Renal pelvis (tissue), 4 donors: ENCODE measurements around the gene SUFU. TPM values are rescaled to one million over a fixed set of nuclear protein-coding genes. Genes with fewer than 3 reads are reported as not detected.

ENCODE experiments used
- DNase-seq: peaks from one replicate; pipeline ENCODE4 v3.0.0-alpha.2; 2013
- polyA plus RNA-seq, 3 donors: library from polyadenylated mRNA; unstranded; fragments of 120-200 nt; gene quantifications; one replicate each; pipeline ENCODE4 v1.2.1, GENCODE V29; 2013; ENCODE audit not compliant: insufficient read length in 3 of 3

The SUFU gene
- polyA plus RNA-seq, 3 donors: 30.9 to 33.1 (median 31.2) TPM

DNA sequence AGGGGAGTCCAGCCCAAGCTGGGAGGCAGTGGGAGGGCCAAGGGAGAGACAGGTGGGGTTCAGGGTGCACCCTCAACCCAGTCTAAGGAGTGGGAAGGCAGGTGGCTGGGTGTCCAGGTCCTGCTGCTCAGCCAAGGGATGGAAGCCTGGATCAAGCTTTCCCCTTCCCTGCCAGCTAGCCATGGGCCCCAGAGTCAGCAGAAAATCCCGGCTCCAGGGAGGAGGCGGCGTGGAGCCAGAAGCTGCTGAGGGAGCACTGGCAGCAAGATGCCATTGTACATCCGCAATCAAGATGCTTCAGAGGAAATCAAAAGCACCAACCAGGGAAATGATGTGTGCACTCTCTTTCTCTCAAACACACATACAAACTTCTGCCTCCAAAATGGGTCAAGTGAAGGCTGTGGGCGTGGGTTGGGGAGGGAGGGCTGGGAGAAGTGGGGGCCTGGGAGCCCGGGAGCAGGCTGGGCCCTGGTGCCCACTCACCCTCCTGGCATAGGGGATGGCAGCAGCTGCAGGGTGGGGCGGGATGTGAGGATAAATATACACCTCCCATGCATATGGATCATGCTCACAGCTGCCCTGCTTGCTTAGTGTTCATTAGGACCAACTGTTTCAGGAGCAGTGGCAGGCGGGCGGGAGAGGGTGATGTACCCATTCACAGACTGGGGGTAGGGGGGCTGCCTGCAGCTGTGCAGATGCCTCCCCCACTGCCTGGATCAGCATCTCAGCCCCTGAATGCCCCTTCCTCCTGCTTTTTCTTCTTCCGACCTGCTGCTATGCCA, 164.7 kb downstream of the SUFU start:
- no peak for DNase-seq

DNA sequence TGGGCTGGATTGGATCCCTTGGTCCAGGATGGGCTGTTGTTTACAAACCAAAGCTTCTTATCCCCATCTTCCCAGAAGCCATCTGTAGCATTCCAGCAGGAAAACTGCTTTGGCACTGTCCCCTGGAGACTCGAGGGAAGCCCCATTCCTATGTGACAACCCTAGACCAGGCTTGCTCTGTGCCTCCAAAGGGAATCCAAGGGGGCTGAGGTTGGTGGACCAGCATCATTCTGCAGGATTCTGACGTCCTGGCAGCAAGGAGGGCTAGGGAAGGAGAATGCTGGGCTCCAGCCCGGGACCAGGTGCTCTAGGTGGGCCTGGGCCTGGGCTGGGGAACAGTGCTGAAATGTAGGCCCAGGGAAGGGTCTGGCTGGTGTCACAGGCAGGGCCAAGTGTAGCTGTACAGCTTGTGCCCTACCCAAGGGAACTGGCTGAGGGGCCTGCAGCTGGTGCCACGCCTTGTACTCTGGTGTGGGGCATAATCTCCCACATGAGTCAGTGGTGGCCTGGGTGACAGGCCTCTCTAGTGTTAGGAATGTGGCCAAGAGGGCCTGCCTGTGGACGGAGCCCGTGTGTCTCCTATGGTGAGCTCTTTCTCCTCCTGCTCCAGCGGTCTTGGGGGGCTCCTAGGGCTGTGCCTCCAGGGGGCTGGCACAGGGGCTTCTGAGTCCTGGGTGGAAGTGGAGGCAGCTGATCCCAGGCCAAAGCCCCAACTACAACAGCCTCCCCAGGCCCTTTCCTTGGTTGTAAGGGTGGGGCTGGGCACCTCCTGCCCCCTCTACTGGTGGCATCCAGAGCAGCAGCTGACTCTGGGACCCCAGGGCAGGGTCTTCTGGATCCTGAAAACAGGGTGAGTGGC, 165.7 kb downstream of the SUFU start:
- DNase-seq: no peak

DNA sequence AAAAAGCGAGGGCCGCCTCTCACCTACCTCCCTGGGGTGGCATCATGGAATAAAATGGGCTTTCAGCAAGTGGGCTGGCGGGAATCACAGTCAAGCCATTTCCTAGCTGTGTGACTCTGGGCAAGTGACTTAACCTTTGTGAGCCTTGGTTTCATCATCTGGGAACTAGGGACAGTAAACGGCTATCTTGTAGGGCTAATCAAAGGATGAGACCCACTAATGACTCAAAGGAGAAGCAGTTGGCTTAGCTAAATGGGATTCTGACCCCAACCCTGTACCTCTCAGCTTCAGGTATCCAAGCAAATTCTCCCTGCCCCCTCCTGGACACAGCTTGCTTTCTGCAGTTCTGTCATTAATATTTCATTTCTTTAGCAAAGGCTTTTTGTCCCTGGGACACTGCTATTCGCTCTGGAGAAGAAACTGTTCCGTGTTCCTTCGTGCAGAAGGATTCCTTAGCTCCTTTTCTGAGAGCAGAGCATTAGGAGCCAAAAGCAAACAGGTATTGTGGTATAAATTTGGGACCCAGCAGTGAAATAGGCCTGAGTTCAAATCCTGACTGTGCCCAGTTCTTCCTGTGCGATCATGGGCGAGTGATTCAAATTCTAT, 166.4 kb downstream of the SUFU start:
- DNase-seq: no peak

DNA sequence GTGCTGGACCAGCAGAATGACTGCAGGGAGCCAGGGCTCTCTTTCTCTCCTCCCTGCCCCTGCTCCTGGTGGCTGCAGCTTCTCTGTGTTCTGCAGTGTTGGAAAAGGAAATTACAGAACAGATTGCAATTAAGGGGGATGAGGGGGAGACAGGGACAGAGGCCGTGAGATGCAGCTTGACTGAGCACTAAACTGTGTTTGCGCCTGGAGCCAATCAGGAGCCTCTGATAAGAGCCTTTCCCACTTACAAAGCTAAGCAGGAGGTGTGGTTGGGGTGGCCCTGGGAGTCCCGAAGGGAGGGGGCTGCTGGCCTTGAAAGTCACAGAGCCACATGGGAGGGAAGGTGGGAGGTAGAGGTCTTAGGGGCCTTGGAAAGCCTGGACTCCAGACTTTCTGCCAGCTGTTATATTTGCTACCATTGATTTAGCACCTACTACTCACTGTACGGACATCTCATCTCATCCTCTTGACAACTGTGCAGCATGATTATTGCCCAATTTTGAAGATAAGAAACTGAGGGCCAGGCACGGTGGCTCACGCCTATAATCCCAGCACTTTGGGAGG, 167.2 kb downstream of the SUFU start:
- DNase-seq: no peak

DNA sequence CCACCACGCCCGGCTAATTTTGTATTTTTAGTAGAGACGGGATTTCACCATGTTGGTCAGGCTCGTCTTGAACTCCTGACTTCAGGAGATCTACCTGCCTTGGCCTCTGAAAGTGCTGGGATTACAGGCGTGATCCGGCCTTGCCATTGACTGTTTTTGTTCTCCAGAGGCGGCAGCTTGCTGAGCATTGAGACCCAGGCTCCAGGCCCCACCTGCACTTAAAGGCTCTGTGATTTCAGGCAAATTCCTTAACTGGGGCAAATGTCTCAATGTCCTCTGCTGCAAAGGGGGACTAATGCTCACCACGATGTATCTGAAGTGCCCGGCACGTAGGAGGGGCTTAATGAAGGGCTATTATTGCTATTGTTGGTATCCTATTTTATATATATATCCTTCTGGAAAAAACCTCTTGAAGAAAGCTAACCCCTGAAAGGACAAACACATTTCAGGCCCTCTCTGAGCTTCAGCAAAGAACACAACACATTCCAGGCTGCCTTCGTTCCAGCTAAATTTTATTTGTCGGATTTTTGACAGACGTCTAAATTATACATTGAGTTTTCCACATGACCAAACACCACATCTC, 169.6 kb downstream of the SUFU start:
- DNase-seq: no peak

DNA sequence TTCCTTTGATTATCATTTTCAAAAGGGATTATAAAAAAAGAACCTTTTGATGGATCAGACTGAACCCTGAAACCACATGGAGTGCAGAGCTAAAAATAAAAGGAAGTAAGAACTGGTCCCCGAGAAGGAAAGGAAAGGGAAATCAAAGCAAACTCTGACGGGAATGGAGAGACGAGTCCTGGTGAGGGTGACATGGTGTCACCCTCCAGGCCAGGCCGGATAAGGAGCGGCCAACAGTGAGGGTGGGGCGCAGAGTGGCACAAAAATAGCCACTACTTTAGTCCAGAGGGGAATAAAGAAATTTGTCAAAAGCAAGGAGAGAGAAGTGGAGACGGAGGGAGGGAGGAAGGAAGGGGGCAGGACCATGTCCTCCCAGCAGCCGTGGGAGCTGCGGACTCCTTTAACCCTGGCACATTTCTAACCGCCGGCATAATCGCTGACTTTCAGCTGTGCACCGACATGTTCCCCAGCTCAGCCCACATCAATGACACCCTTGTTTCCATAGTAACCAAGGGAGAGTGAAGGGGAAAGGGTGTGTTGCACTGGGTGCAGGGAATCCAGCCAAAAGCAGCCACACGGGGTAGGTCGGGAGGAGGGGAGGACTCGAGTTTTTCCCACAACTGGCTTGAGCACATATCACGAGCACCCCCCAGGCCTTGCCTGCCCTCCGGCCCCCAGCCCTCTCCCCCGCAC, 170.2 kb downstream of the SUFU start:
- no peak for DNase-seq

DNA sequence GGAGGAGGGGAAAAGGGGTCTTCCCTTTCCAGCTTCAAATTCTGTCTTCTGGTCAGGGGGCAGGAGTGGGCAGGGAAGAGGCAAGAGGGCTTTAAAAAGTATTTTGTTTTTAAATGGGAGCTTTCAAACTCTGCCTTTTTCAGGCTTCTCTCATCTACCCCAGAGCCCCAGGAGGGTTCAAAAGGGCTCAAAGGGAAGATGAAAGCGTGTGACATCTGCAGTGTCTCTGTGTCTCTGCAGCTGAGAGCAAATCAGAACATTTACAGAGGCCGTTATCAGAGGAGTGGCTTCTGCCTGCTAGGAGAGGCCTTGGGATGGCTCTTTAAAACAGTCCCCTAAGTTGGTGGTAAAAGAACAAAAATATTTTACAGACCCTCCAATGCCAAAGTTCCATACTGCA, 170.8 kb downstream of the SUFU start:
- DNase-seq: no peak

DNA sequence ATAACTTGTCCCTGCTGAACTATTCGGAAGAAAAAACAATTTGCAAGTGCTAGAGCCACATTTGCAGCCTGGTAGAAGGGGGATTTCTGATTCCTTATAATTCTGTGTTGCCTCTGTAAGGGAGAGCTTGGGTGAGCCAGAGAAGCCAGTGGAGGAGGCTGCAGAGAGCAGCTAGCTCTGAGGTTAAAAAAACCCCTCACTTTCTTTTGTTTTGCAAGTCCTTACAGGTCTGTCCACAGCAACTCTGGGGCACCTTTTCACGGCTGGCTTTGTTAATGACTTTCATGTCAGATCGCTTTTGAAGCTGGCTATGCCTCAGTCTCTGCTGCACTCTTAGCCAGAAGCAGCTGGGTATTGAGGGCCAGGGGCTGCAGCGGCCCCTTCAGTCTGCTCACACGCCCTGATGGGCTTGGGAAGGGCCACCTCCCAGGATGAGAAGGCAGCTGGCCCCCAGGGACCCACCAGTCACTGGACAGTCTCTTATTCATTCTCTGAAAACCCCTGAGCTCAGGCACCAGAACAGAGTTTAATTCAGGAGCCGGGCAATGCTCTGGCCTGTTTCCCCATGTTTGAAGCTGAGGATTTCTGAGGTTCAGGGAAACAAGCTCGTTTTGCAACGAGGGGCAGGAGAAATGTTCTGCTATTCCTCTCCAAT, 171.4 kb downstream of the SUFU start:
- DNase-seq: no peak

DNA sequence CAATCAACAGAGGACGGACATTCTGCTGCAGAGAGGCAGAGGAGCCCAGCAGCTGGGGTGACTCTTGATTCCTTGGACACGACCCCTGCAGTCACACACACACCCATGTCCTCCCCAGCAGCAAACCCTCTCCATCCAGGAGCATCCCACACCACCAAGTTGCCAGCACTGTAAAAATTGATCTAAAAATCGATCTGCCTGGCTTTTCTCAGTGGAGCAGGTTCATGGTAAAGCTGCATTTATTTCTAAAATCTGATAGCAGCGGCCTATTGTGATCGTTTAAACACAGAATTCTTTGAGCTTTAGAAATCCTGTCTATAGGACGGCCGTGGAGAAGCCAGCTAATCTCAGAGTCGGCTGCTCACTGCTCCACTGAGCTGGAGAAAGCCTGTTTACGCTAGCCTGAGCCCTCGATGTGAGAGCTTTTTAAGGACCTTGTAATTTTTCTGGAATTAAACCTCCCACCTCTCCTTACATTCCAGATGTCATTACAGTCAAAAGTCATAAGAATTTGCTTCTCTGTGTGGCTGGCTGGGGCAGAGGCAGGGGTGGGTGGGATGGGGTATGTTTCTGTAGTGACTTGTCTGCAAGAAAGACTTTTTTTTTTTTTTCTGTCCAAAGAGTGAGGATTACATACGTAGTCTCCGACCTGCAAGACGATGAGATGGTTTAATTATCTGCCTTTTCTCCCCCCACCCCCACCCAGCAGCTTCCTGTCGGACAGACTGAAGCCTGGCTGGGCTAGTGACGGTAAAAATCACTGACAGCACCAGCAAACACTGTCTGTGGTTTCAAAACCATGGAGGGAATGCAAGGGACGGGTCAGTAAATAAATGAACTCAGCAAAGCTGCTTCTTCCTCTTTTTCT, 172.1 kb downstream of the SUFU start:
- DNase-seq: no peak

DNA sequence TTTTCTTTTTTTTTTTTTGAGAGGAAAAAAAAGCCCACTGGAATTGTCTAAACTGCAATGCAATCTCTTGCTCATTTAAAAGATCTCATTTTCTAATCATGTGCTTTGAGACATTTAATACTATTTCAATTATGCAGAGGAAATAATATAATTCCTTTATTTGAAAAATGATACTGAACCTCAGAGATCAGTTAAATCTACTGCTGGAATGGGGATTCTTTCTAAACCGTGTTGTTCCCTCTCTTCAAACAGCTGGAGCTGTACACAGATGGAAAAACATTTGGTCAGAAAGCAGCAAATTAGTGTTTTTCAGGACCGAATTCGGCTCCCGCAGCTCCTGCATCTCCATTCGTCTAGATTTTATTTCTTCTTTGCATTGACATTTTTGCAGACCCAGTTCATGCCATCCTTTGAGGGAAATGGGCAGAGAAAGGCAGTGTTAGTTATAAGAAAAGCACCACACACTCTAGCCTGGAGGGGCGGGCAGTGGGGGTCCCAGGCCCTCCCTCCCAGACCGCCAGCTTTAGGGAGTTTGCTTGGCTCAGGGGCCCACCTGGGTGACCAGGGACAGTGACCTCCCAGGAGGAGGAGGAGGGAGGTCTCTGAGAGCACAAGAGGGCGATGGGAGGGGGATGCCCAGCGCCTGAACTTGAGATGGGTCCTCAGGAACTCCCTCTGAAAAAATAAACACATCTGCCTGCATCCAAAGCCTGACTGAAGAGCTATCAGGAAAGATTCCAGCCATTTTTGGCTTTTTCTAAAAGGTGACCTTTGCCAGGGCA, 173.0 kb downstream of the SUFU start:
- DNase-seq: no peak

DNA sequence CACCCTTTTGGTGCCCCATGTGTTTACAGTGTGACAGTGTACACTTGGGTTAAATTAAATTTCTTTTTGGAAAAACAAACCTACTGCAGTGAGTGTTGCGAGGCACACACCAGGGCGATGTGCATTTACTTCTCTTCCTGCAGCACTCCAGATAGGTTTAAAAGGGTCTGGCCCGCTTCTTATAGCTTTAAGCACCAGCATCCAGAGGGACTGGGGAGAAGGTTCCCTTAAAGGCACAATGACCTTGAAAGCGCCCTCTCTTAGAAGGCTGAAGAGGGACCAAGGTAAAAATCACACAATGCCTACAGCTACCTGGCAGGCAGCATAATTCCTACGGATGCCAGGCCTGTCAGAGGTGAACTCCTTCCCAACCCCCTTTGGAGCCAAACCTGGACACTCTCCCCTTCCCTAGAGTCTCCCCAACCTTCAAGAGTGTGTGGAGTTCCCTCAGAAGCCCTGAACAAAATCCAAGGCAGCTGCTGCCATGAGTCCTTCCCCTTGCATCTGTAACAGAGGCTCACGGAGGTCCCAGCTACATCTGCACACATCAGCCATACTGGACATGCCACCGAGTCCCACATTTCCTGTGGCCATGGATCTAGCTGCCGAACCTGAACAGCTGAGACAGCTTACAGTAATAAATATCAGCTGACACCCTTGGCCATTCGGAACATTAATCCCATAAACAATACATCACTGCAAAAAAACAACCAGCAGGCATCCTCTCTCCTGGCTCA, 173.7 kb downstream of the SUFU start:
- DNase-seq: no peak

DNA sequence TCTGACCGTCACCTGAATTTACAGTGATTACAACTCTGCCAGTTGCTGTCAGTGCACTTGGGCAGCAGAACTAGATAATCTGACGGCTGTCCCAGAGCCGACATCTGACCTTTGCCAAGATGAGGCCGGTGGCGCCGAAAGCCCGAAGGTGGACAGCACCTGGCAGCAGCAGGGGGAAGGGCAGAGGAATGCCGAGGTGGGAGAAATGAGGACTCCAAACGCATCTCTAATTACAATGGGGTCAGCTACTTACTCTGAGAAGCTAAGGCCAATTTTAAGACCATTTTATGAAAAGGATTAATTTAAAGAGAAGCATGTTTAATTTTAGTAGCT, 174.3 kb downstream of the SUFU start:
- DNase-seq: no peak

DNA sequence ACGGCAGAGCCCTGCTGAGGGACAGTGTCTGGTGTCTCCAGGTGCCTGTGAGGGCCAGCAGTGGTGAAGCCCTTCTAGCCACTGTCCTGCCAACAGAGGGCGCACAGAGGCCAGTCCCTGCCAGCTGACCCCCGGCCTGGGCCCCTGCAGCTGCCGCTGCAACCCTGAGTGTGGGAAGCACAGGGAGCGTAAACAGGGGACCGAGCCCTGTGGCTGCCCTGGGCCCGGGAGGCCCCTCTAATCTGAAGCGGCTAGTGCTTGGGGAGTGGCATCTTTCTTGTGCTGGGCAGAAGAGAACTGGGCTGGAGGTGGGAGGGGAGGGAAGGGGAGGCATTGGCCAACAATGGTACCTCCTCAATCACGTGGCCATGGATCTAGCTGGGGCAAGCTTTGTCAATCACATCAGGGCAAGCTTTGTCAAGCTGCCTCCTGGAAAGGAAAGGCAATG, 175.1 kb downstream of the SUFU start:
- DNase-seq: no peak

DNA sequence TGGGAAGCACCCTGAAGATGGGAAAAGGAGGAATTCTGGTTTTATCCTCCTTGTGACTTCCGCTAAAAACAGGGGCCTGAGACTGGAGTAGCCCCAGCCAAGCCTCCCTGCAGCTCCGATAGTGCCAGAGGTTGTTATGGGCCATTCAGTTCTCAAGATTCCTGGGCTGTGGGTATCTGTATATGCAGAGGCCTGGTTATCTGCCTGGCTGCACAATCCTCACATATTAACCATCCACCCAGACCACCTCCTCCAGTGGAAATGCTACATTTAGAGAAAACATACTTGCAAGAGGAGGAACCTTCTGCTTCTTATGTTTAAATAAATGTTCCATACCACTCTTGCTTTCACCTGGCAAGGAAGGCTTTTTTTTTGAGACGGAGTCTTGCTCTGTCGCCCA, 175.8 kb downstream of the SUFU start:
- DNase-seq: no peak

DNA sequence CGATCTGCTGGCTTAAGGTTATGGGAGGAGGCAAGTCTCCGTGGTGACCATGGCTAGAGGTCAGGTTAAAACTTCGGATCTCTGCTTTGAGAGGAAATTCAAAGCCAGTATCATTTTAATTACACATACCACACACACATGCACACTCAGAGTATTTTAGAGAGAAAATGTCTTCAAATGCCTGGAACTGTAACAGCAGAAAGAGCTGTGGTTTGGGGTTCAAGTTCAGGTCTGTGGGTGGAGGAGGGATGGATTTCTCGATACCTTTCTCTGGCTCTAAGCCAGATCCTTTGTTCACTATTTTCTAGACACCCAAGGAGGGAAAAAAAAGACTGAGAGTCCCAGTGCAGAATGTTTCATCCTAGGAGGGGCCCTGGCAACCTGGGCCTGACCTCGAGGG, 177.9 kb downstream of the SUFU start:
- DNase-seq: no peak

DNA sequence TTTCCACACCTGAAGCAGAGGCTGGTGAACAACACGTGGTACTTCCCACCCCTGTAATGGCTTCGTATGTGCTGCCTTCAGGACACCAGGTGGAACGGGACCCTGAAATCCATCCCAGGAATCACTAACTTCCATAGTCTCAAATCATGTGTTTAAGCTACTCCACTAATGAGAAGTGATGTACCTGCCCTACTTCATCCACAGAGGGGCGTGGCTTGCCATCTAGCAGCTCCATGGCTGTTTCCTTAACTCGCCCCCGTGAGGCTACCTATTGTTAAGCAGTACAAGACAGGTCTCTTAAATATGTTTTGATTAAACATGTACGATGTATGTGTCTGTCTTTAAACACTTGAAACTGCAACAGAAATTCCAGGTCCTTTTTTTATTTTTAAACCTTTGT, 178.6 kb downstream of the SUFU start:
- no peak for DNase-seq

DNA sequence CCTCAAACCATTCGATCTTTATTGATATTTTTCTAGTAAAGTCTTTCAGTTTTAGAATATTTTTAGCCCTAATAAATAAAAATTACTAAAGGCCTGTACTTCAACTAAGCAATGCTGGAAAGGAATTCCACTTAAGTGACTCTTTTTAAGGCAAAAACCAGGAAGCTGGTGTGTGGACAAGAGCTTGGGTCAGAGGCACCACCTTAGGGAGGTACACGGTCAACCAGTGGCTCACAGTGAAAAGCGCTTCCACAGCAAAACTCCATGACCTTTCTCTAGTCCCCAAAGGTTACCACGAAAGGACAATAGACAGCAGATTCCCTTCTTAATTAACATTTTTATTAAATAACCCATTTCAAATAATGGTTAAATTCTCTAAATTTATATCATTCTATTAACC, 179.2 kb downstream of the SUFU start:
- DNase-seq: no peak
